ENCODE results near the gene ARMC5. TPM values are rescaled to one million over a fixed set of nuclear protein-coding genes. Genes with fewer than 3 reads are reported as not detected.

Gene ARMC5
- polyA plus RNA-seq, 1 donor from 2014 or later = 9.5 TPM

DNA sequence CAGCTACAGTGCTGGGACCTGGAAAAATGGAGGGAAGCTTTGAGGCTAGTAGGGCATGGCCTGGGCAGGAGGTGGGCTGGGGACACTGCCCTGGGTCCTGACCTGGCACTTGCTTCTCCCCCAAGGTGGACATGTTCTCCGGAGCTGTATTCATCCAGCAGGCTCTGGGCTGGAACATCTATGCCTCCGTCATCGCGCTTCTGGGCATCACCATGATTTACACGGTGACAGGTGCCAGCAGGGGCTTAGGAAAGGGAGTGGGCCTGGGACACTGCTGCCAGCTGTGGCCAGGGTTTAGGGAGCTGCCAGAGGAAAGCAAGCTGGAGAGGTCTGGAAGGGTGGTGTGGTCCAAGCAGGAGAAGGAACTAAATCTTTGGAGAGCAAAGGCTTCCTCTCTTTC is 26.7 kb downstream of the ARMC5 start:
- peaks cover 4% of the 10 kb centered on the region for H3K36me3 Mint-ChIP-seq
- H3K4me1 Mint-ChIP-seq = peaks cover 4 to 5% (median 5%) of the 10 kb centered on the region in 3 donors
- peak overlapping the region in 1 of 3 donors; percentile 25 for H3K27ac Mint-ChIP-seq
- H3K9me3 Mint-ChIP-seq = no peaks in the 10 kb centered on the region
- H3K27me3 Mint-ChIP-seq = peaks cover 5% of the 10 kb centered on the region
- peak overlapping the region in 2 of 4 donors; percentile 70 to 87 for H3K4me3 Mint-ChIP-seq

DNA sequence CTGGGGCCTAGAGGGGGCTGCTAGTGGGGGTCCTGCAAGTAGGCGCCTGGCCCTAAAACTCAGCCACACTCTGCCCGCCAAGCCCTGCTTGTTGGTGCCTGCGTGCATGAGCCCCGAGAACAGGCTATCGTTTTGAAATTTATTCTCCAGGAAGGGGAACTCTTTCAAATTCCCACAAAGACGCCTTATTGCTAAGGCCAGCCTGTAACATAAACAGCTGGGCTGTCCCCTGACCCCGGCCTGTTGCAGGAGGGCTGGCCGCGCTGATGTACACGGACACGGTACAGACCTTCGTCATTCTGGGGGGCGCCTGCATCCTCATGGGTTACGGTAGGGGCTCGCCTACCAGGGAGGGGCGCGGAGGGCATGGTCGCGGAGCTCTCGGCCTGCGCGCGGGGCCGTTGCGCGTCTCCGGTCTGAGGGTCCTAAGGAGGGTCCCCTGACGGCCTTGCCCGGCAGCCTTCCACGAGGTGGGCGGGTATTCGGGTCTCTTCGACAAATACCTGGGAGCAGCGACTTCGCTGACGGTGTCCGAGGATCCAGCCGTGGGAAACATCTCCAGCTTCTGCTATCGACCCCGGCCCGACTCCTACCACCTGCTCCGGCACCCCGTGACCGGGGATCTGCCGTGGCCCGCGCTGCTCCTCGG is 27.9 kb downstream of the ARMC5 start:
- H3K36me3 Mint-ChIP-seq = peaks cover 4% of the 10 kb centered on the region
- no peaks in the 10 kb centered on the region for H3K9me3 Mint-ChIP-seq
- peak overlapping the region; percentile 34 to 76 (median 64) for H3K27ac Mint-ChIP-seq
- H3K4me1 Mint-ChIP-seq = peaks cover 4 to 5% (median 5%) of the 10 kb centered on the region in 3 donors
- H3K4me3 Mint-ChIP-seq = peak overlapping the region; percentile 87 to 96 (median 92)
- H3K27me3 Mint-ChIP-seq = peaks cover 5% of the 10 kb centered on the region

- Mint-ChIP-seq H3K9me3 (no peaks in the 10 kb centered on the region), H3K36me3 (peaks cover 4% of the 10 kb centered on the region), H3K27ac (peak overlapping the region in 2 of 3 donors; percentile 34 to 76), H3K27me3 (peaks cover 1% of the 10 kb centered on the region), H3K4me3 (peak overlapping the region; percentile 87 to 96 (median 92)), H3K4me1 (peaks cover 4 to 5% (median 5%) of the 10 kb centered on the region in 3 donors)
Measured at GRCh38 chr16:31487720-31488467, 28.6 kb downstream of the ARMC5 start.

- Mint-ChIP-seq H3K36me3 (peaks cover 4% of the 10 kb centered on the region), H3K4me3 (peak overlapping the region in 2 of 4 donors; percentile 88 to 96), H3K9me3 (no peaks in the 10 kb centered on the region), H3K27me3 (peaks cover 1% of the 10 kb centered on the region), H3K27ac (no peak overlapping the region), H3K4me1 (peaks cover 4 to 5% (median 5%) of the 10 kb centered on the region in 3 donors)
Measured at GRCh38 chr16:31488468-31489297, 29.4 kb downstream of the ARMC5 start.

GRCh38 chr16:31489298-31489564 is 29.9 kb downstream of the ARMC5 start:
- H3K27me3 Mint-ChIP-seq = peaks cover 1% of the 10 kb centered on the region
- H3K27ac Mint-ChIP-seq = peak overlapping the region in 1 of 3 donors; percentile 87
- peaks cover 4 to 5% (median 5%) of the 10 kb centered on the region in 3 donors for H3K4me1 Mint-ChIP-seq
- peaks cover 4% of the 10 kb centered on the region for H3K36me3 Mint-ChIP-seq
- H3K9me3 Mint-ChIP-seq = no peaks in the 10 kb centered on the region
- peak overlapping the region in 1 of 4 donors; percentile 54 for H3K4me3 Mint-ChIP-seq

- peaks cover 1% of the 10 kb centered on the region for H3K27me3 Mint-ChIP-seq
- H3K9me3 Mint-ChIP-seq = no peaks in the 10 kb centered on the region
- peaks cover 4 to 5% (median 5%) of the 10 kb centered on the region in 3 donors for H3K4me1 Mint-ChIP-seq
- H3K36me3 Mint-ChIP-seq = peaks cover 4% of the 10 kb centered on the region
- H3K27ac Mint-ChIP-seq = peak overlapping the region in 1 of 3 donors; percentile 87
- H3K4me3 Mint-ChIP-seq = peak overlapping the region in 2 of 4 donors; percentile 35 to 60
Measured at GRCh38 chr16:31489616-31490584, 30.6 kb downstream of the ARMC5 start.

DNA sequence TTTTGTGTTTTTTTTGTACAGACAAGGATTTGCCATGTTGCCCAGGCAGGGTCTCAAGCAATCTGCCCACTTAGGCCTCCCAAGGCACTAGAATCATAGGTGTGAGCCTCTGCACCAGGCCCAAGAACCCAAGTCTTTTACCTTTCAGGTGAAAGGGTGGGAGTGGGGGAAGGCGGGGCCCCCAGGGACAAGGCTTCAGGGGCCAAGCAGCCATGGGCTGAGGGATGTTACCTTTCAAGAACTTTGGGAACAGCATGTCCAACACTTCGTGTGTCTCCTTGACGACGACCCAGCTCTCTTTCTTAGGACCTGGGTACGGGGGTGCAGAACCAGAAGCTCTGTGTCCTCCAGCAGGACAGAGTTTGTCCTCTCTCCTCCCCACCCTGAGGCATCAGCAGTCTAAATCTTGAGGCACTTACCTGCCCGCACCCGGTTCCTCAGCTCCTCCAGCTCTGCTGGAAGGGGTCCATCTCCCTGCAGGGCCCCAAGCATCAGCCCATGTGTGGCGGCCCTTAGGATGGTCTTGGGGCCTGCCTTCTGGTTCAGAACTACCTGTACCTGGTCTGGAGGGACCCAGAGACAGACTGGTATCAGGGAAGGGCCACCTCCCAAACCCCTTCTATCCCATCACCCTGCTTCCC is 32.6 kb downstream of the ARMC5 start:
- H3K4me3 Mint-ChIP-seq = peak overlapping the region in 1 of 4 donors; percentile 44
- H3K27ac Mint-ChIP-seq = no peak overlapping the region
- peaks cover 2% of the 10 kb centered on the region for H3K36me3 Mint-ChIP-seq

GRCh38 chr16:31493506-31494125 is 34.3 kb downstream of the ARMC5 start:
- Mint-ChIP-seq H3K27me3 (no peaks in the 10 kb centered on the region), H3K4me1 (peaks cover 0 to 4% (median 0%) of the 10 kb centered on the region in 3 donors), H3K36me3 (peaks cover 3% of the 10 kb centered on the region), H3K9me3 (no peaks in the 10 kb centered on the region), H3K4me3 (no peak overlapping the region), H3K27ac (peak overlapping the region in 1 of 3 donors; percentile 8)

More for the DNA sequence above, 32.6 kb downstream of the ARMC5 start:
- peaks cover 4 to 5% (median 5%) of the 10 kb centered on the region in 3 donors for H3K4me1 Mint-ChIP-seq
- H3K9me3 Mint-ChIP-seq = no peaks in the 10 kb centered on the region
- H3K27me3 Mint-ChIP-seq = no peaks in the 10 kb centered on the region

DNA sequence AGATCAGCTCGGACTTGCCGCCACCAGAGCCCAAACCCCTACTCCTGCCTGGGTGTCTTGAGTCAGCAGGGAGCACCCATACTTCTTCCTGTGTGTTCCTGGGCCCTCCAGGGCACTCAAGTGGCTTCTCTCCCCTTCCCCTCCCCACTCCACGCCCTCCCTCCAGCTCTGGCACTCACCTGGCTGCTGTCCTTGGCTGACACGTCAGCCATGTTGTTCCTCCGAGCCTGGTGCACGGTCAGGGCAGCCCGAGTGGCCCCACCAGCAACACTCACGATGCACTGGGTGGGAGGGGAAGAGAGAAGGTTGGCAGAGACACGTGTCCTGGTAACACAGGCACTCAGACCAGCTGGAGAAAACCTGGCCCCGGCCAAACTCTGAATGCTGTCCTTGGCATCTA is 37.4 kb downstream of the ARMC5 start:
- H3K4me1 Mint-ChIP-seq = peaks cover 0 to 2% (median under 1%) of the 10 kb centered on the region in 3 donors
- no peak overlapping the region for H3K27ac Mint-ChIP-seq
- H3K4me3 Mint-ChIP-seq = no peak overlapping the region
- H3K9me3 Mint-ChIP-seq = no peaks in the 10 kb centered on the region
- peaks cover 3% of the 10 kb centered on the region for H3K36me3 Mint-ChIP-seq
- H3K27me3 Mint-ChIP-seq = no peaks in the 10 kb centered on the region

DNA sequence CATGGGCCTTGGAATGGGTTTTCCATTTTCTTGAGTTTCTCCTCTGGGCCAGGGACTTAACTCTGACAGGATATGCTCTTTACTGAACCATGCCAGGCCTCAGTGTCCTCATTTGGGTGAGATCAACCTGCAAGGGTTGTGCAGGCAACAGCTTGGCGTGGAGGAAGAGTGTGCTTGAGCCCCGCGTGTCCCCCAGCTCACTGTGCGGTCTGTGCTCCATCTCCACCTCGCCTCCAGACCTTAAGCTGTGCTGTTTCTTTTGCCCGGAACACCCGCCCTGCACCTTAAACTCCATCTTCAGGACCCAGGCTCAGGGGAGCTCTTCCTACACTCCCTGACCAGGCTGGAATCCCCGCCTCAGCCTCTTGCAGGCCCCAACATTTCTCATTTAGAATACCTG is 39.2 kb downstream of the ARMC5 start:
- peaks cover 3% of the 10 kb centered on the region for H3K36me3 Mint-ChIP-seq
- no peaks in the 10 kb centered on the region for H3K27me3 Mint-ChIP-seq
- H3K4me3 Mint-ChIP-seq = no peak overlapping the region
- H3K27ac Mint-ChIP-seq = no peak overlapping the region
- H3K9me3 Mint-ChIP-seq = no peaks in the 10 kb centered on the region
- H3K4me1 Mint-ChIP-seq = peaks cover 2 to 10% (median 2%) of the 10 kb centered on the region in 3 donors

DNA sequence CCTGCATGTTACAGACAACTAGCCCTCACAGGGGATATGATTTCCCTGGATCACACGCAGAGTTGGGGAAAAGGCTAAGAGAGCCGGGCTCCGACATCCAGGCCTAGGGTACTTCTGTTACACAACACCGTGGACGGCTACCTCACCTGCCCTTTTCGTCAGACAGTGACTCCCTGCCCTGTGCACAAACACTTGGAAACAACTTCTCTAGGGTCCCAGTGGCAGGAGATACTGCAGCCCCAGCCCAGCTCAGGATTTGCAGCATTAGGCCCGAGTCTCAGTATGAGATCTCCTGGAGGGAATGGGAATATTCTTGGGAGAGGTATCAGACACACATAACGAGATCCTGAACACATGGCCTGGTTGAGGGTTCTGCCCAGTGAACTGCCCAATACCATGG is 40.6 kb downstream of the ARMC5 start:
- Mint-ChIP-seq H3K9me3 (no peaks in the 10 kb centered on the region), H3K27me3 (no peaks in the 10 kb centered on the region), H3K36me3 (peaks cover 3% of the 10 kb centered on the region), H3K4me1 (peaks cover 2 to 10% (median 2%) of the 10 kb centered on the region in 3 donors), H3K27ac (no peak overlapping the region), H3K4me3 (no peak overlapping the region)

- peaks cover 11 to 17% (median 12%) of the 10 kb centered on the region in 3 donors for H3K4me1 Mint-ChIP-seq
Measured at GRCh38 chr16:31501226-31501965, 42.1 kb downstream of the ARMC5 start.

DNA sequence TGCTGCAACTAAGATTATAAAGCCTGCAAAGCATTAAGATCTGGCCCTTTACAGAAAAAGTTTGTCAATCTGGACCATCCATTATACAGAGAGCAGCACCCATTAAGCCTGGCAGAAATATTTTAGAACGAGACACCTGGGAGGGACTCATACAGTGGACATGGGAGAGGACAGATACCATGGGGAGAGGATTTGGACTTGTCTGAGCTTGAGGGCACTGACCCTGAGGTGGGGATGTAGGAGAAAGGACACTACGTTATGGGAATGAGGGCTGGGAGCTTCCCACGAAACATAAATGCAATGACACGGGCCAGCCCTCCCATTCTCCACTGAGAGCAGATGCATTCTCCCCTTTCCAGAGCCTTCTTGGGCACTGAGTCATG is 42.7 kb downstream of the ARMC5 start:
- H3K9me3 Mint-ChIP-seq = no peaks in the 10 kb centered on the region
- peaks cover 3% of the 10 kb centered on the region for H3K36me3 Mint-ChIP-seq
- H3K27me3 Mint-ChIP-seq = no peaks in the 10 kb centered on the region
- H3K4me1 Mint-ChIP-seq = peaks cover 12 to 18% (median 14%) of the 10 kb centered on the region in 3 donors
- no peak overlapping the region for H3K4me3 Mint-ChIP-seq
- no peak overlapping the region for H3K27ac Mint-ChIP-seq

More at GRCh38 chr16:31501226-31501965, 42.1 kb downstream of the ARMC5 start:
- H3K27ac Mint-ChIP-seq = no peak overlapping the region
- peaks cover 3% of the 10 kb centered on the region for H3K36me3 Mint-ChIP-seq
- H3K4me3 Mint-ChIP-seq = no peak overlapping the region
- no peaks in the 10 kb centered on the region for H3K9me3 Mint-ChIP-seq
- no peaks in the 10 kb centered on the region for H3K27me3 Mint-ChIP-seq

Data from IgD-negative memory B cell (primary cell).